GM23338 (cell line): ENCODE data around the gene ADH1C. TPM values are rescaled to one million over a fixed set of nuclear protein-coding genes. Genes with fewer than 3 reads are reported as not detected.

Source experiments
- ATAC-seq: fragments of 200-7000 bp; cut with Tn5 transposase; 3 replicates; pipeline ENCODE4 v1.9.1; 2020
- DNase-seq: peaks from one replicate; pipeline ENCODE4 v3.0.0-alpha.2; 2015; ENCODE audit warnings: low spot score
- H2AFZ ChIP-seq: fragments of 200-600 bp; sonication (generic); 2 replicates; pipeline ENCODE4 v1.8.0; 2016; ENCODE audit warnings: antibody characterized with exemption, mild to moderate bottlenecking, moderate library complexity
- H3F3A ChIP-seq: fragments of 200-600 bp; sonication (generic); replicated peaks from 2 replicates; pipeline ENCODE4 v1.8.0; 2017; ENCODE audit warnings: antibody characterized with exemption, mixed run types, low read depth
- H3K27ac ChIP-seq: fragments of 200-600 bp; sonication (generic); 2 replicates; pipeline ENCODE4 v1.6.1; 2016; ENCODE audit warnings: low read depth
- H3K27me3 ChIP-seq: fragments of 200-600 bp; sonication (generic); 2 replicates; pipeline ENCODE4 v1.8.0; 2016; ENCODE audit warnings: mild to moderate bottlenecking, mixed run types, moderate library complexity; ENCODE audit not compliant: insufficient read depth
- H3K36me3 ChIP-seq: fragments of 200-600 bp; sonication (generic); 2 replicates; pipeline ENCODE4 v1.8.0; 2016; ENCODE audit warnings: mild to moderate bottlenecking; ENCODE audit not compliant: insufficient read depth
- H3K4me1 ChIP-seq: fragments of 200-600 bp; sonication (generic); 2 replicates; pipeline ENCODE4 v1.8.0; 2016; ENCODE audit warnings: mild to moderate bottlenecking, moderate library complexity; ENCODE audit not compliant: insufficient read depth
- H3K4me2 ChIP-seq: fragments of 200-600 bp; sonication (generic); 2 replicates; pipeline ENCODE4 v1.7.1; 2017; ENCODE audit warnings: mixed run types
- H3K4me3 ChIP-seq: fragments of 200-600 bp; sonication (generic); 2 replicates; pipeline ENCODE4 v1.6.1; 2016; ENCODE audit warnings: mixed run types
- H3K79me2 ChIP-seq: fragments of 200-600 bp; sonication (generic); replicated peaks from 2 replicates; pipeline ENCODE4 v1.8.0; 2017; ENCODE audit warnings: mild to moderate bottlenecking; ENCODE audit not compliant: insufficient read depth
- H3K9me2 ChIP-seq: fragments of 200-600 bp; sonication (generic); 2 replicates; pipeline ENCODE4 v1.8.0; 2017; ENCODE audit not compliant: insufficient read depth
- H4K20me1 ChIP-seq: fragments of 200-600 bp; sonication (generic); replicated peaks from 2 replicates; pipeline ENCODE4 v1.8.0; 2017; ENCODE audit warnings: mild to moderate bottlenecking; ENCODE audit not compliant: insufficient read depth
- H3K27ac Mint-ChIP-seq: 2 replicates; pipeline ENCODE4 v1.8.0; 2020; ENCODE audit warnings: inconsistent platforms, mild to moderate bottlenecking, moderate library complexity, mixed read lengths
- H3K27me3 Mint-ChIP-seq: 3 replicates; pipeline ENCODE4 v1.8.0; 2022; ENCODE audit warnings: low read depth, mild to moderate bottlenecking, moderate library complexity, mixed read lengths, inconsistent platforms; ENCODE audit not compliant: insufficient read depth, poor library complexity
- H3K36me3 Mint-ChIP-seq: 3 replicates; pipeline ENCODE4 v1.8.0; 2021; ENCODE audit warnings: low read depth, mild to moderate bottlenecking, inconsistent platforms, moderate library complexity, mixed read lengths
- H3K4me1 Mint-ChIP-seq: 3 replicates; pipeline ENCODE4 v1.8.0; 2020; ENCODE audit warnings: mild to moderate bottlenecking, inconsistent platforms, mixed read lengths
- H3K4me3 Mint-ChIP-seq: 3 replicates; pipeline ENCODE4 v1.8.0; 2021; ENCODE audit warnings: moderate library complexity, mild to moderate bottlenecking, inconsistent platforms, mixed read lengths
- H3K9me3 Mint-ChIP-seq: 3 replicates; pipeline ENCODE4 v1.8.0; 2020; ENCODE audit warnings: moderate library complexity, mild to moderate bottlenecking, inconsistent platforms, mixed read lengths
- CREB1 ChIP-seq: fragments of 250-450 bp; sonication (Bioruptor Pico); IDR thresholded peaks from 2 replicates; pipeline ENCODE4 v1.5.0; 2020; ENCODE audit warnings: low read depth, mild to moderate bottlenecking, moderate library complexity
- ETS1 ChIP-seq: IDR thresholded peaks from 2 replicates; pipeline ENCODE4 v1.6.1; 2016; ENCODE audit warnings: antibody characterized with exemption
- EZH2 ChIP-seq: fragments of 200-600 bp; sonication (generic); IDR thresholded peaks from one replicate; pipeline ENCODE4 v1.8.0; 2017; ENCODE audit warnings: antibody characterized with exemption, mild to moderate bottlenecking, low read depth; ENCODE audit not compliant: unreplicated experiment
- EZH2phosphoT487 ChIP-seq: fragments of 200-600 bp; sonication (generic); IDR thresholded peaks from one replicate; pipeline ENCODE4 v1.8.1; 2018; ENCODE audit warnings: antibody characterized with exemption; ENCODE audit not compliant: unreplicated experiment
- JUNB ChIP-seq: IDR thresholded peaks from one replicate; pipeline ENCODE4 v1.6.1; 2016; ENCODE audit warnings: antibody characterized with exemption; ENCODE audit not compliant: unreplicated experiment
- NANOG ChIP-seq: IDR thresholded peaks from 2 replicates; pipeline ENCODE4 v1.6.1; 2016; ENCODE audit warnings: antibody characterized with exemption, borderline replicate concordance
- POLR2AphosphoS5 ChIP-seq: IDR thresholded peaks from 2 replicates; pipeline ENCODE4 v1.6.1; 2016; ENCODE audit warnings: antibody characterized with exemption, low read depth
- REST ChIP-seq: IDR thresholded peaks from one replicate; pipeline ENCODE4 v1.6.1; 2018; ENCODE audit warnings: antibody characterized with exemption; ENCODE audit not compliant: unreplicated experiment
- STAT1 ChIP-seq: IDR thresholded peaks from one replicate; pipeline ENCODE4 v1.6.1; 2016; ENCODE audit warnings: antibody characterized with exemption; ENCODE audit not compliant: unreplicated experiment
- ZNF114 ChIP-seq: fragments of 250-450 bp; sonication (Bioruptor Pico); IDR thresholded peaks from 2 replicates; pipeline ENCODE4 v1.5.0; 2020; ENCODE audit warnings: mild to moderate bottlenecking, moderate library complexity
- ZNF331 ChIP-seq: fragments of 250-450 bp; sonication (Bioruptor Pico); IDR thresholded peaks from 2 replicates; pipeline ENCODE4 v1.5.0; 2020; ENCODE audit warnings: low read depth, mild to moderate bottlenecking, moderate library complexity
- polyA plus RNA-seq: library from polyadenylated mRNA; unstranded; fragments of >200 nt; fragmentation: Nextera tagmentation; extraction: Ambion mirVana; gene quantifications from 2 replicates; pipeline ENCODE4 v1.2.1, GENCODE V29; 2016
- total RNA-seq: library from RNA; depleted of rRNA; stranded (reverse); fragments of >200 nt; shearing (Covaris generic); gene quantifications from 2 replicates; pipeline ENCODE4 v1.2.3, GENCODE V29; 2014
- TF ChIP-seq, protein P1 (sequence below), 2 experiments: fragments of 200-600 bp in 1 of 2; sonication (generic) in 1 of 2; conservative IDR thresholded peaks; 2 replicates each; pipeline versions ENCODE4 v1.5.1 to v1.6.1; 2016 to 2017; ENCODE audit warnings: antibody characterized with exemption in 2 of 2, low read depth in 2 of 2, mild to moderate bottlenecking in 2 of 2, moderate library complexity in 1 of 2
- TF ChIP-seq, protein P2 (sequence below): fragments of 250-450 bp; sonication (Bioruptor Pico); IDR thresholded peaks from 2 replicates; pipeline ENCODE4 v1.5.0; 2020; ENCODE audit warnings: mild to moderate bottlenecking, moderate library complexity

The ADH1C gene
- total and polyA plus RNA-seq, 2 experiments from 2014 or later, result not detected

- DNase-seq (no peak), ATAC-seq (no peak)
- peaks cover 4% of the 10 kb centered on the region for H3K27me3 Mint-ChIP-seq
- no peaks in the 10 kb centered on the region for H3F3A ChIP-seq
- peaks cover 7% of the 10 kb centered on the region; the same call in 1 of the 3 replicates for H3K9me3 Mint-ChIP-seq
- H3K4me2 ChIP-seq, result no peak overlapping the region
- H3K27ac ChIP-seq, result no peak overlapping the region
- TF ChIP-seq STAT1 (no peak), NANOG (no peak), CREB1 (no peak), REST (no peak), ETS1 (no peak), ZNF331 (CRISPR knock-in tag) (no peak), ZNF114 (no peak), EZH2phosphoT487 (no peak), JUNB (no peak), POLR2AphosphoS5 (no peak), EZH2 (no peak)
- TF ChIP-seq, protein P1, sequence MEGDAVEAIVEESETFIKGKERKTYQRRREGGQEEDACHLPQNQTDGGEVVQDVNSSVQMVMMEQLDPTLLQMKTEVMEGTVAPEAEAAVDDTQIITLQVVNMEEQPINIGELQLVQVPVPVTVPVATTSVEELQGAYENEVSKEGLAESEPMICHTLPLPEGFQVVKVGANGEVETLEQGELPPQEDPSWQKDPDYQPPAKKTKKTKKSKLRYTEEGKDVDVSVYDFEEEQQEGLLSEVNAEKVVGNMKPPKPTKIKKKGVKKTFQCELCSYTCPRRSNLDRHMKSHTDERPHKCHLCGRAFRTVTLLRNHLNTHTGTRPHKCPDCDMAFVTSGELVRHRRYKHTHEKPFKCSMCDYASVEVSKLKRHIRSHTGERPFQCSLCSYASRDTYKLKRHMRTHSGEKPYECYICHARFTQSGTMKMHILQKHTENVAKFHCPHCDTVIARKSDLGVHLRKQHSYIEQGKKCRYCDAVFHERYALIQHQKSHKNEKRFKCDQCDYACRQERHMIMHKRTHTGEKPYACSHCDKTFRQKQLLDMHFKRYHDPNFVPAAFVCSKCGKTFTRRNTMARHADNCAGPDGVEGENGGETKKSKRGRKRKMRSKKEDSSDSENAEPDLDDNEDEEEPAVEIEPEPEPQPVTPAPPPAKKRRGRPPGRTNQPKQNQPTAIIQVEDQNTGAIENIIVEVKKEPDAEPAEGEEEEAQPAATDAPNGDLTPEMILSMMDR (conservative IDR thresholded peaks at IDR 0.05; ENCODE audit: low read depth in 2 of 2), result no peak
- TF ChIP-seq, protein P2, sequence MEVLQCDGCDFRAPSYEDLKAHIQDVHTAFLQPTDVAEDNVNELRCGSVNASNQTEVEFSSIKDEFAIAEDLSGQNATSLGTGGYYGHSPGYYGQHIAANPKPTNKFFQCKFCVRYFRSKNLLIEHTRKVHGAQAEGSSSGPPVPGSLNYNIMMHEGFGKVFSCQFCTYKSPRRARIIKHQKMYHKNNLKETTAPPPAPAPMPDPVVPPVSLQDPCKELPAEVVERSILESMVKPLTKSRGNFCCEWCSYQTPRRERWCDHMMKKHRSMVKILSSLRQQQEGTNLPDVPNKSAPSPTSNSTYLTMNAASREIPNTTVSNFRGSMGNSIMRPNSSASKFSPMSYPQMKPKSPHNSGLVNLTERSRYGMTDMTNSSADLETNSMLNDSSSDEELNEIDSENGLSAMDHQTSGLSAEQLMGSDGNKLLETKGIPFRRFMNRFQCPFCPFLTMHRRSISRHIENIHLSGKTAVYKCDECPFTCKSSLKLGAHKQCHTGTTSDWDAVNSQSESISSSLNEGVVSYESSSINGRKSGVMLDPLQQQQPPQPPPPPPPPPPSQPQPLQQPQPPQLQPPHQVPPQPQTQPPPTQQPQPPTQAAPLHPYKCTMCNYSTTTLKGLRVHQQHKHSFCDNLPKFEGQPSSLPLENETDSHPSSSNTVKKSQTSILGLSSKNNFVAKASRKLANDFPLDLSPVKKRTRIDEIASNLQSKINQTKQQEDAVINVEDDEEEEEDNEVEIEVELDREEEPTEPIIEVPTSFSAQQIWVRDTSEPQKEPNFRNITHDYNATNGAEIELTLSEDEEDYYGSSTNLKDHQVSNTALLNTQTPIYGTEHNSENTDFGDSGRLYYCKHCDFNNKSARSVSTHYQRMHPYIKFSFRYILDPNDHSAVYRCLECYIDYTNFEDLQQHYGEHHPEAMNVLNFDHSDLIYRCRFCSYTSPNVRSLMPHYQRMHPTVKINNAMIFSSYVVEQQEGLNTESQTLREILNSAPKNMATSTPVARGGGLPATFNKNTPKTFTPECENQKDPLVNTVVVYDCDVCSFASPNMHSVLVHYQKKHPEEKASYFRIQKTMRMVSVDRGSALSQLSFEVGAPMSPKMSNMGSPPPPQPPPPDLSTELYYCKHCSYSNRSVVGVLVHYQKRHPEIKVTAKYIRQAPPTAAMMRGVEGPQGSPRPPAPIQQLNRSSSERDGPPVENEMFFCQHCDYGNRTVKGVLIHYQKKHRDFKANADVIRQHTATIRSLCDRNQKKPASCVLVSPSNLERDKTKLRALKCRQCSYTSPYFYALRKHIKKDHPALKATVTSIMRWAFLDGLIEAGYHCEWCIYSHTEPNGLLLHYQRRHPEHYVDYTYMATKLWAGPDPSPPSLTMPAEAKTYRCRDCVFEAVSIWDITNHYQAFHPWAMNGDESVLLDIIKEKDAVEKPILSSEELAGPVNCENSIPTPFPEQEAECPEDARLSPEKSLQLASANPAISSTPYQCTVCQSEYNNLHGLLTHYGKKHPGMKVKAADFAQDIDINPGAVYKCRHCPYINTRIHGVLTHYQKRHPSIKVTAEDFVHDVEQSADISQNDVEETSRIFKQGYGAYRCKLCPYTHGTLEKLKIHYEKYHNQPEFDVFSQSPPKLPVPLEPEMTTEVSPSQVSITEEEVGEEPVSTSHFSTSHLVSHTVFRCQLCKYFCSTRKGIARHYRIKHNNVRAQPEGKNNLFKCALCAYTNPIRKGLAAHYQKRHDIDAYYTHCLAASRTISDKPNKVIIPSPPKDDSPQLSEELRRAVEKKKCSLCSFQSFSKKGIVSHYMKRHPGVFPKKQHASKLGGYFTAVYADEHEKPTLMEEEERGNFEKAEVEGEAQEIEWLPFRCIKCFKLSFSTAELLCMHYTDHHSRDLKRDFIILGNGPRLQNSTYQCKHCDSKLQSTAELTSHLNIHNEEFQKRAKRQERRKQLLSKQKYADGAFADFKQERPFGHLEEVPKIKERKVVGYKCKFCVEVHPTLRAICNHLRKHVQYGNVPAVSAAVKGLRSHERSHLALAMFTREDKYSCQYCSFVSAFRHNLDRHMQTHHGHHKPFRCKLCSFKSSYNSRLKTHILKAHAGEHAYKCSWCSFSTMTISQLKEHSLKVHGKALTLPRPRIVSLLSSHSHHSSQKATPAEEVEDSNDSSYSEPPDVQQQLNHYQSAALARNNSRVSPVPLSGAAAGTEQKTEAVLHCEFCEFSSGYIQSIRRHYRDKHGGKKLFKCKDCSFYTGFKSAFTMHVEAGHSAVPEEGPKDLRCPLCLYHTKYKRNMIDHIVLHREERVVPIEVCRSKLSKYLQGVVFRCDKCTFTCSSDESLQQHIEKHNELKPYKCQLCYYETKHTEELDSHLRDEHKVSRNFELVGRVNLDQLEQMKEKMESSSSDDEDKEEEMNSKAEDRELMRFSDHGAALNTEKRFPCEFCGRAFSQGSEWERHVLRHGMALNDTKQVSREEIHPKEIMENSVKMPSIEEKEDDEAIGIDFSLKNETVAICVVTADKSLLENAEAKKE (CRISPR knock-in tag), result no peak
- peaks cover 17% of the 10 kb centered on the region for H3K4me1 ChIP-seq
- H3K36me3 ChIP-seq, result no peaks in the 10 kb centered on the region
- H3K36me3 Mint-ChIP-seq, result no peaks in the 10 kb centered on the region
- H2AFZ ChIP-seq, result no peak overlapping the region
- no peak overlapping the region for H3K27ac Mint-ChIP-seq
- no peaks in the 10 kb centered on the region for H3K27me3 ChIP-seq
- H3K79me2 ChIP-seq, result no peaks in the 10 kb centered on the region
- no peaks in the 10 kb centered on the region for H4K20me1 ChIP-seq
- no peak overlapping the region for H3K4me3 Mint-ChIP-seq
- peaks cover 19% of the 10 kb centered on the region for H3K4me1 Mint-ChIP-seq
- H3K9me2 ChIP-seq, result no peaks in the 10 kb centered on the region; the same call in 1 of the 2 replicates
- H3K4me3 ChIP-seq, result no peak overlapping the region
These were observed 48.3 kb upstream of the ADH1C start for GRCh38 chr4:99400831-99401230.
